GM19238 (cell line): ENCODE data around the gene CDK10.
"Not testable (repeated sequence)": the region's sequence is repeated elsewhere in the genome, so short reads cannot be mapped to it uniquely, and the experiment has no call there.

Experiments used
- DNase-seq: peaks from one replicate; pipeline ENCODE4 v3.0.0; 2011; ENCODE audit warnings: low spot score; ENCODE audit not compliant: insufficient read length

Gene CDK10

GRCh38 chr16:89686520-89687091 lies at the start of gene CDK10:
TSS of gene CDK10 (plus strand) at chr16:89686689. CDS start at chr16:89686711, 22 bp downstream.
- DNase-seq, result peak; percentile 93

- no peak for DNase-seq
Observed at GRCh38 chr16:89637379-89637778, 49.1 kb upstream of the CDK10 start.

GRCh38 chr16:89638455-89638854 lies 48.0 kb upstream of the CDK10 start:
- no peak for DNase-seq

GRCh38 chr16:89639385-89639784 lies 47.1 kb upstream of the CDK10 start:
- no peak for DNase-seq

GRCh38 chr16:89641458-89642119 lies 44.9 kb upstream of the CDK10 start:
- DNase-seq, result no peak

- DNase-seq, result no peak
Observed at GRCh38 chr16:89642574-89642973, 43.9 kb upstream of the CDK10 start.

- no peak for DNase-seq
Observed at GRCh38 chr16:89643769-89644300, 42.7 kb upstream of the CDK10 start.

- no peak for DNase-seq
Observed at GRCh38 chr16:89645122-89645521, 41.4 kb upstream of the CDK10 start.

- no peak for DNase-seq
Observed at GRCh38 chr16:89646270-89646669, 40.2 kb upstream of the CDK10 start.

GRCh38 chr16:89646906-89647305 lies 39.6 kb upstream of the CDK10 start:
- DNase-seq, result no peak

GRCh38 chr16:89651584-89651983 lies 34.9 kb upstream of the CDK10 start:
- no peak for DNase-seq

- no peak for DNase-seq
Observed at GRCh38 chr16:89653656-89654295, 32.7 kb upstream of the CDK10 start.

- DNase-seq, result no peak
Observed at GRCh38 chr16:89655062-89655643, 31.3 kb upstream of the CDK10 start.

GRCh38 chr16:89656435-89657121 lies 29.9 kb upstream of the CDK10 start:
- no peak for DNase-seq

- DNase-seq, result peak; percentile 99
Observed at GRCh38 chr16:89657442-89658220, 28.9 kb upstream of the CDK10 start, which contains the start of the genes CHMP1A and SPATA33. TSS of gene CHMP1A (minus strand) at chr16:89657708. CDS start at chr16:89657588, 120 bp downstream. TSS of gene SPATA33 (plus strand) at chr16:89657836. CDS start at chr16:89657912, 76 bp downstream.

GRCh38 chr16:89658221-89658879 lies 28.1 kb upstream of the CDK10 start:
- DNase-seq, result peak; percentile 53

- no peak for DNase-seq
Observed at GRCh38 chr16:89660146-89660545, 26.3 kb upstream of the CDK10 start.

- DNase-seq, result no peak
Observed at GRCh38 chr16:89661215-89661614, 25.3 kb upstream of the CDK10 start.

- DNase-seq, result not testable (repeated sequence)
Observed at GRCh38 chr16:89664238-89664637, 22.3 kb upstream of the CDK10 start.

GRCh38 chr16:89667000-89667399 lies 19.5 kb upstream of the CDK10 start:
- DNase-seq, result not testable (repeated sequence)
